ENCODE data around the gene APBB2.

Gene APBB2

DNA sequence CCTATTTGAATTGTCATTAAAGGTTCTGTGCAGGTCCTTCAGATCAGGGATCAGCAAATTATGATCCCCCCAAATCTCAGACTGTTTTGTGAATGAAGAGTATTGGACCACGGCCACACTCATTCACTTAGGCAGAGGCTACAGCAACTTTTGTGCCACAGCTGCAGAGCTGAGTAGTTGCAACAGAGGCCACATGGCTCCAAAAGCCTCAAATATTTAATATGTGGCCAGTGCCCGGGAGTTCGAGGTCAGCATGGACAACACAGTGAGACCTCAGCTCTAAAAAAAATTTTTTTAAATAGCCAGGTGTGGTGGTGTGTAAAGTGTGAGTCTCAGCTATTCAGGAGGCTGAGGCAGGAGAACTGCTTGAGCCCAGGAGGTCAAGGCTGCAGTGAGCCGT, 363.8 kb downstream of the APBB2 start:
- no peak for DNase-seq (ENCODE audit: low spot score)

DNA sequence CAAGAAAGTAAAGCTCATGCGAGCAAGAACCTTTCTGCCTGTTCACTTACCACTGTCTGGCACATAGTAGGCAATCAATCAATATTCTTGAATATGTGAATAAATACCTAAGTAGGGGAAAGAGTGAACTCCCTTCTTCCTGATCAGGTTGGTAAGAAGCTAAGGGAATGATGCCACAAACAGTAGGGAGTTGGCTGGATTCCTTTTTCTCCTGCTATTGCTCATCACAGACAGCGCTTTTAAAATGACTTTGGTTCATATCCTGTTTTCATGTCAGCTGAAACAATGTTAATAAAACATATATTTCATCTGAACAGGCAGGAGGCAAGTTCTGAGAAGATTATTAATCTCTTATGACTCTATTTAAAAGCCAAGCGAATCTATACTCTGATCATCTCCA, 365.4 kb downstream of the APBB2 start:
- DNase-seq (ENCODE audit: low spot score) = peak; percentile 36

DNA sequence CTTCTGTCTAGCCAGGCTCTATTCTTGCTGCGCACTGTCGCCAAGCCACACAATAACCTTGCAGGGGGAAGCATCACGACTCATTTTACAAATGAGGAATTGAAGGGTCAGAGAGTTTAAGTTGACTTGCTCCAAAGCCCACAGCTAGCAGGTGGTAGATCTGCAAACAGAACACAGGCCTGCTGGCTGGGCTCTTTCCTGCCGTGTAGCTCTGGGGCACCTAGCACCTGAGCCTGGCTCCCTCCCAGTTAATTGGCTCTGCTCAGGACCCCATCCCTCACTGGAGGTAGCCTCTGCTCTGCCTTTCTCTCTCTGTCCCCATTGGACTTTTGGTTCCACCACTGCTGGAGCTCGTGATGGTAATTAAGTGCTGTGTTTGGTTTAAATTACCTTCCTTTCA, 366.1 kb downstream of the APBB2 start:
- no peak for DNase-seq (ENCODE audit: low spot score)

DNA sequence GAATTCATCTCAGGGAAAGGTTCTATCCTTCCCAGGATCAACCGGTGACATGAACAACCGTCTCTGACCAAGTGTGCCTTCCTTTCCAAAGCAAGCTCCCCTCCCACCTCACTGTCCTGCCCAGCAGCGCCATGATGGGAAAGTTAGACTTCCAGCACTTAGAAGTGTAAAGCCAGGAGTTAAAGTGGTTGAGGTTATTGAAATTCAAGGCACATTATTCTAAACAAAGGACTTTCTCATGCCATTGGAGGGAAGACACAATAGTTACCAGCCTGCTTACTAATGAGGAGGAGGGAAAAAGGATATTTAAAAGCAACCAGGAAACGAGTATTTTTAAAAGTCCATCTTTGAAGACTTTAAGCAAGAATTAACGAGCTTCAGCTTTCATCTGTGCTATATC, 367.8 kb downstream of the APBB2 start:
- peak; percentile 85 for DNase-seq (ENCODE audit: low spot score)

DNA sequence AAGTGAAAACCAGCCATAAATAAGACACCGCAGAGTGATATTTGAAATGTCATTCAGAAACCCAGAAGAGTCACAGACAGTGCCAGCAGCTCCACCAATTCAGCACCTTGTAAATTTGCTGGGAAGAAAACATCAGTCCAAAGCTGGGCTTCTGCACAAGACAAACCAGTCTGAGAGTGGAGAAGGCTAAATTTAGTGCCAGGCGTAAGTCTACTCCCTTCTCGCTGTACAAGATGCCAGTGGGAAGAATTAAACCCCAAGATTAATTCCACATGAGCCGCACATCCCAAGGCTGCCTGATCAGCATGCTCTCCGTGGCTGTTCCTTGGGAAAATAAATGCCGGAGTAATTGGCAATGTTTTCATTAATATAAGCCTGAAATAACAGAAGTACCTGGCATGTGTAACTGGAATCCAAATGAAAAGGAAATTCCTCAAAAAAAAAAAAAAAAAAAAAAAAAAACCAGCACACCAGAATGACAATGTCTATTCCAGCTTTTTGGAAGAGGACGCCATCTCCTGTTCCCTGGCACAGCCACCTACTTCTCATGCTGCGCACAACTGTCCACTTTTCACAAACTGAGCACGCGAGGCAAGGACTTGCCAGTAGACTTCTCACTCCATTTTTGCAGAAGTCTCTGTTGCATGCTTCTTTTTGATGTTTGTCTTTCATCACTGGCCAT, 369.0 kb downstream of the APBB2 start:
- DNase-seq (ENCODE audit: low spot score) = peak; percentile 73

DNA sequence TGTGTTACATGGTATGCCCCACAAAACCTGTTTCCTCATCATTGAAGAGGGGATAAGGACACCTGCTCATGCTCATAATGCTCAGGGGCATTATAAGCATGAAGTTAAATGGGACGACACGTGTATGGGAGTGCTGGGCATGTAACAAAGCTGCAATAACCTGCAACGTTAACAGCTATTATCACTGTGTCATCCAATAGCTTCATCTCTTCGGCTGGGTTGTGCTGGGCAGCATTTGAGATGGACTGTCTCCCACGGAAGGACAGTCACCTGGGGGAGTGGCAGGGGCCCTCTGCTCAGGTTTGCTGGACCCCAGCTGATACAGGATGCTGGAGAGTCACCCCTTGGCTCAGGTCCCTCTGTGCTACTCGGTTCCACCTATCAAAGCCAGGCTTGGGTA, 370.1 kb downstream of the APBB2 start:
- no peak for DNase-seq (ENCODE audit: low spot score)

DNA sequence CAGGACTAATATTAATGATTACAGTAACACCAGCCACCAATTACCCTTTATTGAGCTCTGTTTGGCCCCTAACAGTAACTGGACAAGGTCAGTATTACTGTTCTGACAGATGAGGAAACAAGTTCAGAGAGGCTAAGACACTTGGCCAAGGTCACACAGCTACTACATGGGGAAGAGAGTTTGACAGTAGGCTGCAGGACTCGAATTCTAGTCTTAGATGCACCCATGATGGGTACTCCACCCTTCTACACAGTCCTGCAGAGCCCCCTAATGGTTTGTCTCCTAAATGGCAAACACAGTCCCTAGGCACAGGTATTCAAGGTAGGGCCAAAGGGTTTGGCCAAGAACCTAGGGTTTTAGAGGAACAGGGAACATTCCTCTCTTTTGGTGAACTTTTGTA, 370.6 kb downstream of the APBB2 start:
- DNase-seq (ENCODE audit: low spot score) = no peak

DNA sequence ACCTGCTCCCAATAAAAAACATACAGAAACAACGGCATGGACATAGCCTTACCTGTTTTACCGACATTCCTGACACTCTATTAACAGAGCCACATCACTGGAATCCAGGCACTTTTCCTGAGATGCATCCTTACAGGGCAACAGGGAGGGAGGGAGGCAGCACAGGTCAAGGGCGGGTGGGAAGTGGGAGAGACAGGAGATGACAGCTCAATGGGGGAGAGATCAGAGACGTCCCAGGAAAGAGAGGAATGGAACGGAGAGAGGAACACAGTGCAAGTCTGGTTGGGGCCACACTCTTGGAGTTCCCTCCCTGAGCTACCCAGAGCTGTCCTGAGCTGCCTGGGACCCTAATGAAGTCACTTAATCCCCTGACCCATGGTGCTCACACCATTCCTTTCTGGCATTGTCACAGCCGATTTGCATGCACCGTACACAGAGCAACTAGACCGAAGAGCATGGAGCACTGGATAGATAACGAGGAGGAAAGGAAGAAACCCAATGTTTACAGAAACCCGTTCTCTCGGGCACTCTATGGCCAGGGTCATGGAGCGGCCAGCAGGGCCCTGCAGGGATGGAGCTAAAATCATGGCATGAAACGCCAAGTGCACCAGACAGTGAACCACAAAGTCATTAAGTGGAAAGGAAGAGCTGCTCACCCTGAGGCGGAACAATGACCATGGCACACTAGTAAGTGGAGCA, 371.5 kb downstream of the APBB2 start:
- no peak for DNase-seq (ENCODE audit: low spot score)

DNA sequence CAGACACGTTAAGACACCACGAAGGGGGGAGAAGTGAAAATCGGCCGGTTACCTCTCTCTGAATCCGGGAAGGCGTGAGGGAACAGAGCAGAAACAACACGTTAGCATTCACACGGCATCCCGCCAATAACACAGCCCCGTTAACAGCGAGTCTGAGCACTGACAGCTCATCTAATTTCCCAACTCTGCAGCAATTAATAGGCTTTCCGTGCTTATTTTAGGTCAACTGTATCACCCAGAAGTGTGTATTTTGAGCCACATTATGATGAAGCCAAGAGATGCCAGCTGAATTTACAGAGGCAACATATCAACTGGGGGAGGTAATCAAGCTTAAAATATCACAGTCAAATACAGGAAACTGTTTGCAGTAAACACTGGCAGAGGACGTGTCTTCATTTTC, 372.0 kb downstream of the APBB2 start:
- DNase-seq (ENCODE audit: low spot score) = peak; percentile 76

DNA sequence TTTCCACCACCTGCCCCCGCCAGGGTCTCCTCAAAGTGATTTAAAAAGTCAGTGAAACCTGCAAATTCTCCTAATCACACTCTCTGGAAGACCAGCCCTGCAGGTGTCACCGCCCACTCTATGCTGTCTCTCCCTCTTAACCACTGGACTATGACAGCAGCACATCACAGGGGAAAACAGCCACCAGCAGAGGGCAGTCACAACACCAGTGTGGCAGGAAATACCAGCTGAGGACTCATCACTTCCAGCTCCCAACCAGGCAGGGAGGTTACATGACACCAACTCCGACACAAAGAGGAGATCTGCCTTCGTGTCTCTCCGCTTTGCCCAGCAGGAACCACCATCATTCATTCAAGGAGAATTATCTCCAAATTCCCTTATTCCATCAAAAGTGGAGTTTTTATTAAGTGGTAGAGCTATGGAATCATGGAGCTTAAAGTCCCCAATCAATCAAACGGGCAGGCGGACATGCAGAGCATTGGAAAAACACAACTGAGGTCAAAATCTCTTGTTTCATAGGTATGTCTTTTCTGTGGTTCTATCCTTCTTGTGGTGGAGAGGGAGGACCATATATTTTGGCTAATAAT, 373.3 kb downstream of the APBB2 start:
- DNase-seq (ENCODE audit: low spot score) = peak; percentile 89

DNA sequence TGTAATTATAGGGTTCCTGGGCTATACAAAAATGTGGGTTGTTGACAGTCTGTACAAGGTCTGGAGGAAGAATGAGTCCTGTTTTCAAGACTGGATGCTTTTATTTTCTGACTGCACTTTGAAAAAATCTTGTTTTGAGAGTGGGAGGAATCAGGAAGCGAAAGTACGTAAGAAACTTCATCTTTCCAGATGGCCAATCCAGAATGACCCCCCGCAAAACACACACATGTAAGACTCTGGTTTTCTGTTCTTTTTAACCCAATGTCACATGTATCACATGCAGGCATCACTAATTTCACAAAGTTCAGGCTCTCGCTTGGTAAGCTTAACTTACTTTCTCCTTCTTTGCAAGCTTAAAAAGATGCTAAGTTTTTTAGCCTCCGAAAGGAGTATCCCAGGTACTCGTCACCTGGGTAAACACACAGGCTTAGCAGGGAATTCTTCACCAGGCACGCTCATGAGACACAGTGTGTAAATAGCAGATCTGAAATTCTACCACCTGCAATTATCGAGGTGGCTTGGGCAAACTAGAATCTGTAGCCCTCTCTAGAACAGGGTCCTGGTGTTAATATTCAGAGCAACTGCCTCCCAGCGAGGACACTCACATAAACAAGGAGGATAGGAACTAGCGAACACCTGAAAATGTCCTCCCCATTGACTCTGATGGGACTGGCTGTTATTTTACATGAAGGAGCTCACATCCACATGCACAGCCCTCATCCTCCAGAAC, 373.9 kb downstream of the APBB2 start:
- no peak for DNase-seq (ENCODE audit: low spot score)

DNA sequence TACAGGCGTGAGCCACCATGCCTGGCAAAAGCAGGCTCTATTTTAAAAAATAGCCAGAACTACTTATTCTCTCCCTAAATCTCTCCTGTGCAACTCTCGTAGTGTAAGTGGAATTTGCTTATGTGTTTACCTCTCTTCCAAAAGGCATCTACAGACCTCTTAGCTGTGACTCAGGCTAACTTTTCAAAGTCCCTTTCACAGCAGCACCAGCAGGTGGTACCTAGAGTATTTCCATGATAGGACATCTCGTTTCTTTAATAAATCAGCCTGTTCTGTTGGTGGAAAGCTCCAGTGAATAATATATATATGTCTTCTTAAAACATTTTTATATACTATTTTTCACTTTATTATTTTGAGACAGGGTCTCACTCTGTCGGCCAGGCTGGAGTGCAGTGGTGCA, 375.6 kb downstream of the APBB2 start:
- DNase-seq (ENCODE audit: low spot score) = no peak

DNA sequence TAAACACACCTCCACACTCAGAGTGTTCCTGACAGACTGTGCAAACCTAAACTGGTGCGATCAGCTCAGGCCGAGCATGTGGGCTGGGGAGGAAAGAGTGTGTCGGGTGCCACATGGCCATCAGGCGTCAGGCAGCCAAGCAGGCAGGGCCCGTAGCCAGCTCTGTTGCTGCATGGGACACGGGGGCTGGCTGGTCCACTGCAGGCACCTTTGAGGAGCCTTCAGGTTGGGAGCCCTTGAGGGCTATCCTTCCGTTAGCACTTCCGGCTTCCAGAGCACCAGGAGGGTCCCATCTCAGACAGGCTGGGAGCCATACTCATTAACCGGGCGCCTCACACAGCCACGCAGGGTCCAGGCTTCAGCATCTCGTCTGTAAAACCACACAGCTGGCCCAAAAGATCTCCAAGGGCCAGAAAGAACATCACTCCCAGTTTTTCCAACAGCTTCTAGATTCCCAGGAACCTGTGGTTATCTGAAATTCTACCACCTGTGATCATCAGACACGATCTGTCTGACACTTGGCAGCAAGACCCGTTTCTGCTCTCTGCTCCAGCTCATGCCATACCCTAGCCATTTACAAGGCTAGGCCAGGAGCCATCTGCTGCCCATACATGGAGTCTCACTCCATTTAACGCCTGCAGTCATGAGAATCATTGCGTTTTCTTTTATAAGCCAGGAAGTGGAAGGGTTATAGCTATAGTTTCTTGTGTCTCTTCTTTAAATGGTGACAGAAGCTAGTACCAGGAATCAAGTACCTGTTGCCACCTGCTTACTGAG, 377.1 kb downstream of the APBB2 start:
- peak; percentile 65 for DNase-seq (ENCODE audit: low spot score)

DNA sequence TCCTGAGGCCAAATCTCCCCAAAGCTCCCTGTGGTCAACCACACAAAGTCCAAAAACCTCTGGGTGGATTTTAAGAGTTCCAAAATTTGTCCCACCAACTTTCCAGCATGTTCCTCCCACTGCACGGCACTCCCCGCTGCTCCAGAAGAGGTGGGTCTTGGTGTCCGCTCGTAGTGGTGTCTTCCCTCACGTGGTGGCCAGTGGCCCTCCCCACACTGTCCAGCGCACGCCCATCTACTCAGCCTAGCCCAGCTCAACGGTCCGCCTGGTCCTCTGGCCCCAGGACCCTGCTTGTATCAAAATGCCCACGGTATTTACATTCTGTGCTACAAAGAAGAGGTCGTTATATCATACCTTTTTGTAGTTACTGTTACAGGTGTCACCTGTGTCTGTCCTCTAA, 381.1 kb downstream of the APBB2 start:
- no peak for DNase-seq (ENCODE audit: low spot score)

DNA sequence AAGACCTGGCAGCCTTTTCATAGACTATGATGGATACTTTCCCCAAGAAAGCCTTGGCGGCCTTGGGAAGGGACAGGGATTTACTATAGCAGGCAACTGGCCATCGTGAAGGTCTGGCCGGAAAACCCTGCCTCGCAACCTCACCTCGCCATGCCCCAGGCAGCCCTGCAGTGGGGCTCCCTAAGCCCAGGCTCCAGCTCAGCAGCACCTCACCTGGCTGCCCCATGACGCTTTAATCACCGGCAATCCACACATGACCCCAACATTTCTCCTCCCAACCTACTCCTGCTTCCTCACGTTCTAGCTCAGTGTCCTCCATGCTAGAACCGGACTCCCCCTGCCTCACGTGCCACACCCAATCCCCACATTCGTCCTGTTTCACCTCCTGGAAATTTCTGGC, 382.2 kb downstream of the APBB2 start:
- DNase-seq (ENCODE audit: low spot score) = no peak

DNA sequence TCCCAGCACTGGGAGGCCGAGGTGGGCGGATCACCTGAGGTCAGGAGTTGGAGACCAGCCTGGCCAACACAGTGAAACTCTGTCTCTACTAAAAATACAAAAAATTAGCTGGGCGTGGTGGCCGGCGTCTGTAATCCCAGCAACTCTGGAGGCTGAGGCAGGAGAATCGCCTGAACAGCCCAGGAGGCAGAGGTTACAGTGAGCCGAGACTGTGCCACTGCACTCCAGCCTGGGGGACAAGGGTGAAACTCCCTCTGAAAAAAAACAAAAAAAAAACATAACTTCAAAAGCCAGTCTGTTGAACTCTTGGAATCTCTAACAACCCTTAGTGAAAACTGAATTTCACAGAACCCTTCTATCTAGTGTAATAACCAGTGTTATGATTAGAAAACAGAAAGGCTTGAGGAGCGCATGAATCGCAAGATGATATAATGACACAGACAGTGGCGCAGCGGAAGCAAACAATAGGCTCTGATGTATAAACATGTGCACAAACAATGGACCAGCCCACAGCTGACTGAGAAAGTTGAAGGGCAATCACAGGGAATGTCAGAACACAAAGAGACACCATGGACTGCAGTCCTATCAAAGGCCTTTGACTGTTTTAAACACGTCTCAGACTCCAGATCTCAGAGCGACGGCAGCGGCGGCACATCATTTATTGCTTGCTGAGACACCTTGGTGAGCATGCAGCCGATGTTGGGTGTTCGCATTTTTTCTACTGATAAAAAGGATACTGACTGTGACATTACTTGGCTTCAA, 383.0 kb downstream of the APBB2 start:
- peak; percentile 84 for DNase-seq (ENCODE audit: low spot score)

DNA sequence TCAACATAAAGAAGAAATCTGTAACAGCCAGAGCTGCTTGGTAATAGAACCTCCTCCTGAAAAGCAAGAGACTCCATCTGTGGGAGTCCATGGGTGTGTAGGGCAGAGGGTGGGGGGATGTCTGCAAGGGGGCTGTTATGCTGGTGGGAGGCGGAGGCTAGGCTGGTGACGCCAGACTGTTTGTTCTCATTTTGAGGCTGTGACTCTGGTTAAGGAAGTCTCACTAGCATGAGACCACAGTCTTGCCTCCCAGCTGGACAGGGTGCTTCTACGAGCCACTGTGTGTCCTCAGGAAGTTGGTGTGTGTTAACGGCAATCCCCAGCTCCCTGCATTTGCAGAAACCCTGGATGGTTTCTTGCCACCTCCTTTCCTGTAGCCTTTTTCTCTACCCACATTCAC, 384.8 kb downstream of the APBB2 start:
- DNase-seq (ENCODE audit: low spot score) = no peak

DNA sequence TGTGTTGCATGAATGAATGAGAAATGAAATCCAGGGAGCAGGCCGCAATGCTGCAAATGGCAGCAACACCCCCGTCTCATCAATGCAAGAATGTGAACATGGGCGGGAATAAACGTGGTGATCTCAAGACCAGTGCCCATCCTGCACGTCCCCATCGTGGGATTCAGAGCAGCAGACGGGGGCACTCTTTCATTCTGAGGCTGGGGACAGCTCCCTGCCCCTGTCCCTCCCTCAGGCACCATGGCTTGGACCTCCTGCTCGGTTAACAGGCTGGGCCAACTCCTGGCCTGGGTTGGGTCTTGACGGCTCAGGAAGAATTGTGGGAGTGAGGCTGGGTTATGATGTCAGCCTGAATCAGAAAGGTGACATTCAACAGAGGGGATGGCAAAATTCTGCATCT, 385.7 kb downstream of the APBB2 start:
- DNase-seq (ENCODE audit: low spot score) = no peak

DNA sequence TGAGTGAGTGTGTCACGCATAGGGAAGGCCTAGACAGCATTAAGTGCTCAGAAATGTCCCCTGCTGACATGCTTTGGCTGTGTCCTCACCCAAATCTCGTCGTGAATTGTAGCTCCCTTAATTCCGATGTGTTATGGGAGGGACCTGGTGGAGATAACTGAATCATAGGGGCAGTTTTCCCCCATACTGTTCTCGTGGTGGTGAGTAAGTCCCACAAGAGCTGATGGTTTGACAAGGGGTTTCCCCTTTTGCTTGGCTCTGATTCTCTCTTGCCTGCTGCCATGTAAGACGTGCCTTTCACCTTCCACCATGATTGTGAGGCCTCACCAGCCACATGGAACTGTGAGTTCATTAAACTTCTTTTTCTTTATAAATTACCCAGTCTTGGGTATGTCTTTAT, 386.6 kb downstream of the APBB2 start:
- DNase-seq (ENCODE audit: low spot score) = no peak

DNA sequence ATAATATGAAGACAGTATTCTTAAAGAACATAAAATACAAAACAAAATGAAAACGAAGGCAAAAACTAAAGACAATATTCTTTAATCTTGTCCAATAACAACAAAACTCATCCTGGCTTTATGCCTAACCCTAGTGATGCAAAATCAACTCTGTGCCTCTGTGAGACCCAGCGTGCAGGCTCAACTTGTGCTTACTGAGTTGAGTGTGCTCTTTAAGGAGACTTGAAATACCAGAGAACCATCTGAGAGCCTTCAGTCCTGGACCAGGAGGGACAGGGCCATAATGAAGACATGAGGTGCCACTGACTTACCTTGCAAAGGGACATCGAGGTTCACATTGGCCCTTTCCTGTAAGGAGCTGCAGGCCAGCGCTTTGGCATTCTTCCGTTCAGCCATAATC, 387.5 kb downstream of the APBB2 start:
- DNase-seq (ENCODE audit: low spot score) = no peak
